Measurements from ENCODE around the gene MRPS27.

DNA sequence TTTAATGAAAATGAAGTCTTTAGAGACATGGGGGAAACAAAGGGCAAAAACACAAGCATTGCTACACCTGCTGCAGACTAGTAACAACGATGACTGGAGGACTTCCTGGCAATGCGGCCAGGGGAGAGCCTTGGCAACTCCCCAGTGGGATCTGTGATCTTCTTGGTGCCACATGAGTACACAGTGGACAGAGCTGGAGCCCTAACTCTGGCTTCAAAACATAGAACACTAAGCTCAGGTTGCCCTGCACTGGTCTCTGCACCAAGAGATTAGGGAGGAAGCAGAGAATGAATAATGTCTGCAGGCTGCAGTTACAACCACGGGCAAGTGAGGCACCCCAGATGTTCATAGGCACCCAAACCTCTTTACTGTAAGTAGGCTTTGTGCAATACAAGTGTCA, 91.1 kb downstream of the MRPS27 start:
- TF ChIP-seq POLR2A (IDR thresholded peaks at IDR 0.05), result no peak
- TF ChIP-seq, protein P1, sequence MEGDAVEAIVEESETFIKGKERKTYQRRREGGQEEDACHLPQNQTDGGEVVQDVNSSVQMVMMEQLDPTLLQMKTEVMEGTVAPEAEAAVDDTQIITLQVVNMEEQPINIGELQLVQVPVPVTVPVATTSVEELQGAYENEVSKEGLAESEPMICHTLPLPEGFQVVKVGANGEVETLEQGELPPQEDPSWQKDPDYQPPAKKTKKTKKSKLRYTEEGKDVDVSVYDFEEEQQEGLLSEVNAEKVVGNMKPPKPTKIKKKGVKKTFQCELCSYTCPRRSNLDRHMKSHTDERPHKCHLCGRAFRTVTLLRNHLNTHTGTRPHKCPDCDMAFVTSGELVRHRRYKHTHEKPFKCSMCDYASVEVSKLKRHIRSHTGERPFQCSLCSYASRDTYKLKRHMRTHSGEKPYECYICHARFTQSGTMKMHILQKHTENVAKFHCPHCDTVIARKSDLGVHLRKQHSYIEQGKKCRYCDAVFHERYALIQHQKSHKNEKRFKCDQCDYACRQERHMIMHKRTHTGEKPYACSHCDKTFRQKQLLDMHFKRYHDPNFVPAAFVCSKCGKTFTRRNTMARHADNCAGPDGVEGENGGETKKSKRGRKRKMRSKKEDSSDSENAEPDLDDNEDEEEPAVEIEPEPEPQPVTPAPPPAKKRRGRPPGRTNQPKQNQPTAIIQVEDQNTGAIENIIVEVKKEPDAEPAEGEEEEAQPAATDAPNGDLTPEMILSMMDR (IDR thresholded peaks at IDR 0.05), result no peak
